ENCODE results near the gene GSG1. TPM values are rescaled to one million over a fixed set of nuclear protein-coding genes. Genes with fewer than 3 reads are reported as not detected.

The GSG1 gene
- total RNA-seq, 1 experiment from 2014 or later: not detected

- Histone ChIP-seq H3K9ac (ENCODE audit: low read length) (no peak overlapping the region), H4K20me1 (ENCODE audit: insufficient read depth, low read depth, low read length) (no peaks in the 10 kb centered on the region), H3K4me2 (ENCODE audit: low read depth, low read length, poor library complexity, severe bottlenecking) (no peak overlapping the region), H3K27me3 (ENCODE audit: low read length) (no peaks in the 10 kb centered on the region), H3K79me2 (ENCODE audit: low read length) (no peaks in the 10 kb centered on the region), H2AFZ (ENCODE audit: low read length) (no peak overlapping the region), H3K36me3 (ENCODE audit: insufficient read depth, low read length) (no peaks in the 10 kb centered on the region), H3K9me3 (ENCODE audit: low read length) (no peaks in the 10 kb centered on the region), H3K27ac (ENCODE audit: low read length) (no peak overlapping the region), H3K9me2 (replicated peaks; ENCODE audit: insufficient read depth, low read length) (no peaks in the 10 kb centered on the region), H3K4me1 (ENCODE audit: low read length) (no peaks in the 10 kb centered on the region), H3K4me3 (ENCODE audit: low read length) (no peak overlapping the region)
- no peak for DNase-seq
Observed at GRCh38 chr12:13071305-13072280, 31.9 kb downstream of the GSG1 start.

DNA sequence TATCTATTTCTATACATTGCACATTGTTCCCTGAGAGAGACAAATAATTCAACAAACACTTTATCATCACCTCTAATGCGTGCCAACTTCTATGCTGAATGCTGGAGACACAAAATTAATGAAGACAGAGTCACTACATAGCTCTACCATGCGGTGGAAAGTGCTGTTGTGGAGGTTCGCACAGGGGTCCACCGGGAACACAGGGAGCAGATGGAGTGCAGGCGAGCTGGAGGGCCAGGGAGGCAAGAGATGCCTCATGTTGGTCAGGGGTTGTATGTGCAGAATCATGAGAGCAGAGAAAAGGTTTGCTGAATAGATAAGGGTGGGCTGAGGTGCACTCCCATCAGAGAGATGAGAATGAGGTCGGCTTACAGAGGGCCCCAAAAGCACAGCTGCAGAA, 34.1 kb downstream of the GSG1 start:
- H3K27me3 ChIP-seq (ENCODE audit: low read length): no peaks in the 10 kb centered on the region
- H3K4me1 ChIP-seq (ENCODE audit: low read length): no peaks in the 10 kb centered on the region
- DNase-seq: no peak
- H4K20me1 ChIP-seq (ENCODE audit: insufficient read depth, low read depth, low read length): no peaks in the 10 kb centered on the region
- H3K79me2 ChIP-seq (ENCODE audit: low read length): no peaks in the 10 kb centered on the region
- H3K9ac ChIP-seq (ENCODE audit: low read length): no peak overlapping the region
- H3K4me3 ChIP-seq (ENCODE audit: low read length): no peak overlapping the region
- no peak overlapping the region for H3K4me2 ChIP-seq (ENCODE audit: low read depth, low read length, poor library complexity, severe bottlenecking)
- H2AFZ ChIP-seq (ENCODE audit: low read length): no peak overlapping the region
- no peaks in the 10 kb centered on the region for H3K9me3 ChIP-seq (ENCODE audit: low read length)
- H3K36me3 ChIP-seq (ENCODE audit: insufficient read depth, low read length): no peaks in the 10 kb centered on the region
- H3K9me2 ChIP-seq (replicated peaks; ENCODE audit: insufficient read depth, low read length): no peaks in the 10 kb centered on the region
- H3K27ac ChIP-seq (ENCODE audit: low read length): no peak overlapping the region

DNA sequence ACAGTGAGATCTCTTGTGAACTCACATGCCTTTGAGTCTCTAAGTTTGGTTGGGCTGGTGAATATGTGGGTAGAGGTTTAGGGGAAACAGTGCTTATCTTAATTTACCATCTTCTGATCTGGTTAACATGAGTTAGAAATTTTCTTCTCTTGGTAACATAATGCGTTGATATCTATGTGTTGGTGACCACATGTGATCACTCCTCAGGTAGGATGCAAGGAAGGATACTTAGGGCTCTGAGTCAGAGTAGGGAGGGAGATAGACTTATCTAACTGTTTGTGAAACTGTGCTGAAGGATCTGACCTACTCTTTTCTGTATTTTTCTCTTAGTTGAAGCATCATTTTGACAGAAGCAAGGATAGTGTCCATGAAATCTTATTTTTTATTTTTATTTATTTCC, 36.1 kb downstream of the GSG1 start:
- Histone ChIP-seq H3K9me3 (ENCODE audit: low read length) (no peaks in the 10 kb centered on the region), H3K4me3 (ENCODE audit: low read length) (no peak overlapping the region), H3K27ac (ENCODE audit: low read length) (no peak overlapping the region), H2AFZ (ENCODE audit: low read length) (no peak overlapping the region), H3K36me3 (ENCODE audit: insufficient read depth, low read length) (no peaks in the 10 kb centered on the region), H3K27me3 (ENCODE audit: low read length) (no peaks in the 10 kb centered on the region), H3K9me2 (replicated peaks; ENCODE audit: insufficient read depth, low read length) (no peaks in the 10 kb centered on the region), H3K79me2 (ENCODE audit: low read length) (no peaks in the 10 kb centered on the region), H4K20me1 (ENCODE audit: insufficient read depth, low read depth, low read length) (no peaks in the 10 kb centered on the region), H3K4me1 (ENCODE audit: low read length) (no peaks in the 10 kb centered on the region), H3K4me2 (ENCODE audit: low read depth, low read length, poor library complexity, severe bottlenecking) (no peak overlapping the region), H3K9ac (ENCODE audit: low read length) (no peak overlapping the region)
- DNase-seq: no peak

DNA sequence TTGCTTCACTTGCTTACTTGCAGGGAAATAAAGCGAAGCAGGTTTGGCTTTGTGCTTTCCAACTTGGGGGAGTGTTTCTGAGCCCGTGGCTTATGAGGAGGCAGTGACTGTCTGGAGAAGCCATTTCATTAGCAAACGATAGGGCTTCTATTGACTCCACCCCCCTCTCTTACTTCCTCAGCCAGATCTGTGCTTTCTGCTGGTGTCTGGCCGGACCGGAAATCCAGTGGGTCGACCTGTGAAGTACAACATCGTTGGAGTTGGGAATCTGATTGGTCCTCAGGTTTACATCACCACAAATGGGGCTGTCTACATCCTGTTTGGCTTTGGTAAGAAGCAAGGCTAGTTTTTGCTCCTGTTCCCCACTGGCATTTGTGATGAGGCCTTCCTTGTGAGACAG, 37.0 kb downstream of the GSG1 start:
- no peak for DNase-seq
- Histone ChIP-seq H3K27me3 (ENCODE audit: low read length) (no peaks in the 10 kb centered on the region), H3K27ac (ENCODE audit: low read length) (no peak overlapping the region), H3K36me3 (ENCODE audit: insufficient read depth, low read length) (no peaks in the 10 kb centered on the region), H4K20me1 (ENCODE audit: insufficient read depth, low read depth, low read length) (no peaks in the 10 kb centered on the region), H3K9me3 (ENCODE audit: low read length) (no peaks in the 10 kb centered on the region), H3K4me2 (ENCODE audit: low read depth, low read length, poor library complexity, severe bottlenecking) (no peak overlapping the region), H3K4me1 (ENCODE audit: low read length) (no peaks in the 10 kb centered on the region), H3K9me2 (replicated peaks; ENCODE audit: insufficient read depth, low read length) (no peaks in the 10 kb centered on the region), H3K9ac (ENCODE audit: low read length) (no peak overlapping the region), H3K4me3 (ENCODE audit: low read length) (no peak overlapping the region), H2AFZ (ENCODE audit: low read length) (no peak overlapping the region), H3K79me2 (ENCODE audit: low read length) (no peaks in the 10 kb centered on the region)

DNA sequence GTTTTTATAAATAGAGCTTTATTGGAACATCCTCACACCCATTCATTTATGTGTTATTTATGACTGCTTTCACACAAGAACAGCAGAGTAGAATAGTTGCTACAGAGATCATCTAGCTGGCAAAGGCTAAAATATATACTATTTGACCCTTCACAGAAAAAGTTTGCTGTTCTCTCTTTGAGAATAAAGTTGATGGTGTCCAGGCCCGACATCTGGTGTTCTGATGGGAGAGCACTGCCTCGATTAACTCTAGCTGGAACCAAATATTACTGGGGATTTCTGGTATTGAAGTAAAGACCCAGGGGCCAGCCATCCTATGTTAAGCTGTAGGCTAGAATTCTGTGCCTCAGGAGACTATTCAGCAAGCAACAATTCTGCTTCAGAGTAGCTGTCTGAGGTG, 37.5 kb downstream of the GSG1 start:
- Histone ChIP-seq H3K4me3 (ENCODE audit: low read length) (no peak overlapping the region), H3K4me2 (ENCODE audit: low read depth, low read length, poor library complexity, severe bottlenecking) (no peak overlapping the region), H3K27ac (ENCODE audit: low read length) (no peak overlapping the region), H3K27me3 (ENCODE audit: low read length) (no peaks in the 10 kb centered on the region), H3K9me3 (ENCODE audit: low read length) (no peaks in the 10 kb centered on the region), H3K36me3 (ENCODE audit: insufficient read depth, low read length) (no peaks in the 10 kb centered on the region), H3K79me2 (ENCODE audit: low read length) (no peaks in the 10 kb centered on the region), H3K9ac (ENCODE audit: low read length) (no peak overlapping the region), H4K20me1 (ENCODE audit: insufficient read depth, low read depth, low read length) (no peaks in the 10 kb centered on the region), H2AFZ (ENCODE audit: low read length) (no peak overlapping the region), H3K9me2 (replicated peaks; ENCODE audit: insufficient read depth, low read length) (no peaks in the 10 kb centered on the region), H3K4me1 (ENCODE audit: low read length) (no peaks in the 10 kb centered on the region)
- no peak for DNase-seq

GRCh38 chr12:13062669-13063068, 40.8 kb downstream of the GSG1 start:
- Histone ChIP-seq H3K4me1 (ENCODE audit: low read length) (no peaks in the 10 kb centered on the region), H2AFZ (ENCODE audit: low read length) (no peak overlapping the region), H3K4me3 (ENCODE audit: low read length) (no peak overlapping the region), H4K20me1 (ENCODE audit: insufficient read depth, low read depth, low read length) (no peaks in the 10 kb centered on the region), H3K36me3 (ENCODE audit: insufficient read depth, low read length) (no peaks in the 10 kb centered on the region), H3K4me2 (ENCODE audit: low read depth, low read length, poor library complexity, severe bottlenecking) (no peak overlapping the region), H3K9me3 (ENCODE audit: low read length) (no peaks in the 10 kb centered on the region), H3K9ac (ENCODE audit: low read length) (no peak overlapping the region), H3K27me3 (ENCODE audit: low read length) (no peaks in the 10 kb centered on the region), H3K27ac (ENCODE audit: low read length) (no peak overlapping the region), H3K79me2 (ENCODE audit: low read length) (no peaks in the 10 kb centered on the region), H3K9me2 (replicated peaks; ENCODE audit: insufficient read depth, low read length) (no peaks in the 10 kb centered on the region)
- DNase-seq: no peak

DNA sequence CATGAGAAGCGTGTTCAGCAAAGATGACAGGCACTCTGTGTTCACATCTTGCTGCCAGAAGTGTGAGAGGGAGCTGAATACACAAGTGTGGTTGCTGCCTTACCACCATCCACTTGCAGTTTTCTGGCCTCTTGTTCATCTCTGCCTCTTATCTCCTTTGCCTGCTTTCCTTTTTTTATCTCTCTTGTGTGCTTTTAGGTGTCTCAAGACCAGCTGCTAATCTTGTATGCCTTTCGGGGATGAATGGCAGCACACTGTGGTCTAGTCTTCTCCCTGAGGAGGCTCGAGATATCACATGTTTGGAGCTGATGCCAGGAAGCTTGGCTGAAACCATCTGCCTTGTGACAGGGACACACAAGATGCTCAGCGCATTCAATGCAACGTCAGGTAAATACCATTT, 42.1 kb downstream of the GSG1 start:
- no peak overlapping the region for H3K4me2 ChIP-seq (ENCODE audit: low read depth, low read length, poor library complexity, severe bottlenecking)
- no peaks in the 10 kb centered on the region for H3K4me1 ChIP-seq (ENCODE audit: low read length)
- H3K9me3 ChIP-seq (ENCODE audit: low read length): no peaks in the 10 kb centered on the region
- H3K27ac ChIP-seq (ENCODE audit: low read length): no peak overlapping the region
- no peak overlapping the region for H2AFZ ChIP-seq (ENCODE audit: low read length)
- no peak overlapping the region for H3K9ac ChIP-seq (ENCODE audit: low read length)
- H3K27me3 ChIP-seq (ENCODE audit: low read length): no peaks in the 10 kb centered on the region
- no peaks in the 10 kb centered on the region for H3K36me3 ChIP-seq (ENCODE audit: insufficient read depth, low read length)
- no peaks in the 10 kb centered on the region for H3K9me2 ChIP-seq (replicated peaks; ENCODE audit: insufficient read depth, low read length)
- no peak for DNase-seq
- no peaks in the 10 kb centered on the region for H4K20me1 ChIP-seq (ENCODE audit: insufficient read depth, low read depth, low read length)
- H3K79me2 ChIP-seq (ENCODE audit: low read length): no peaks in the 10 kb centered on the region
- no peak overlapping the region for H3K4me3 ChIP-seq (ENCODE audit: low read length)

DNA sequence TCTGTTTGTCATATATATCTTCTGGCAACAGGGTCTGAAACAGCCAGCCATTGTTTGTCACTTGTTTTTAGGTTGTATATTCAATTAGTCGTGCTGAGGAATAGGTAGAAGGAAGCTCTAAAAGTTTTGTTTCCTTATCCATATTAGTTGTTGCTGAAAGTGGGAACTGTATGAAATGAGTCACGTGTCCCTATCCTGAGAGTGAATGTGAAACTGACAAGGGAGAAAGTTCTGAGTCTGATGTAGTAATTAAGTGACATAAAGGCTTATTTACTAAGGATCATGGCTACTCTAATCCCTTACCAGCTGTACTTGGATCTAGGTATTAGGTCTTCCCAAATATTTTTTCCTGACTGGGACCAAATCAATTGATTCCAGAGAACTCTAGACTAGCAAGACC, 42.9 kb downstream of the GSG1 start:
- Histone ChIP-seq H3K36me3 (ENCODE audit: insufficient read depth, low read length) (no peaks in the 10 kb centered on the region), H3K4me2 (ENCODE audit: low read depth, low read length, poor library complexity, severe bottlenecking) (no peak overlapping the region), H3K9ac (ENCODE audit: low read length) (no peak overlapping the region), H3K27ac (ENCODE audit: low read length) (no peak overlapping the region), H3K79me2 (ENCODE audit: low read length) (no peaks in the 10 kb centered on the region), H3K27me3 (ENCODE audit: low read length) (no peaks in the 10 kb centered on the region), H3K9me3 (ENCODE audit: low read length) (no peaks in the 10 kb centered on the region), H3K4me1 (ENCODE audit: low read length) (no peaks in the 10 kb centered on the region), H2AFZ (ENCODE audit: low read length) (no peak overlapping the region), H3K4me3 (ENCODE audit: low read length) (no peak overlapping the region), H3K9me2 (replicated peaks; ENCODE audit: insufficient read depth, low read length) (no peaks in the 10 kb centered on the region), H4K20me1 (ENCODE audit: insufficient read depth, low read depth, low read length) (no peaks in the 10 kb centered on the region)
- DNase-seq: no peak

Data from Karpas-422 (cell line).